KOPT-K1 (cell line): Measurements from ENCODE around the gene LMBR1L.
"Not testable (repeated sequence)": the region's sequence is repeated elsewhere in the genome, so short reads cannot be mapped to it uniquely, and the experiment has no call there.

Experiments
- H3K27ac ChIP-seq: fragments of 200-600 bp; sonication (generic); 2 replicates; pipeline ENCODE4 v1.5.1; 2016; ENCODE audit warnings: antibody characterized with exemption, mild to moderate bottlenecking, low read depth, low read length; ENCODE audit not compliant: poor library complexity, severe bottlenecking
- H3K36me3 ChIP-seq: fragments of 200-600 bp; sonication (generic); 2 replicates; pipeline ENCODE4 v1.5.1; 2017; ENCODE audit warnings: antibody characterized with exemption, mild to moderate bottlenecking, low read length, moderate library complexity; ENCODE audit not compliant: insufficient read depth
- H3K9me3 ChIP-seq: fragments of 200-600 bp; sonication (generic); 2 replicates; pipeline ENCODE4 v1.5.1; 2017; ENCODE audit warnings: antibody characterized with exemption, low read length, mild to moderate bottlenecking; ENCODE audit not compliant: insufficient read depth, poor library complexity, severe bottlenecking

Gene LMBR1L, protein sequence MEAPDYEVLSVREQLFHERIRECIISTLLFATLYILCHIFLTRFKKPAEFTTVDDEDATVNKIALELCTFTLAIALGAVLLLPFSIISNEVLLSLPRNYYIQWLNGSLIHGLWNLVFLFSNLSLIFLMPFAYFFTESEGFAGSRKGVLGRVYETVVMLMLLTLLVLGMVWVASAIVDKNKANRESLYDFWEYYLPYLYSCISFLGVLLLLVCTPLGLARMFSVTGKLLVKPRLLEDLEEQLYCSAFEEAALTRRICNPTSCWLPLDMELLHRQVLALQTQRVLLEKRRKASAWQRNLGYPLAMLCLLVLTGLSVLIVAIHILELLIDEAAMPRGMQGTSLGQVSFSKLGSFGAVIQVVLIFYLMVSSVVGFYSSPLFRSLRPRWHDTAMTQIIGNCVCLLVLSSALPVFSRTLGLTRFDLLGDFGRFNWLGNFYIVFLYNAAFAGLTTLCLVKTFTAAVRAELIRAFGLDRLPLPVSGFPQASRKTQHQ

DNA sequence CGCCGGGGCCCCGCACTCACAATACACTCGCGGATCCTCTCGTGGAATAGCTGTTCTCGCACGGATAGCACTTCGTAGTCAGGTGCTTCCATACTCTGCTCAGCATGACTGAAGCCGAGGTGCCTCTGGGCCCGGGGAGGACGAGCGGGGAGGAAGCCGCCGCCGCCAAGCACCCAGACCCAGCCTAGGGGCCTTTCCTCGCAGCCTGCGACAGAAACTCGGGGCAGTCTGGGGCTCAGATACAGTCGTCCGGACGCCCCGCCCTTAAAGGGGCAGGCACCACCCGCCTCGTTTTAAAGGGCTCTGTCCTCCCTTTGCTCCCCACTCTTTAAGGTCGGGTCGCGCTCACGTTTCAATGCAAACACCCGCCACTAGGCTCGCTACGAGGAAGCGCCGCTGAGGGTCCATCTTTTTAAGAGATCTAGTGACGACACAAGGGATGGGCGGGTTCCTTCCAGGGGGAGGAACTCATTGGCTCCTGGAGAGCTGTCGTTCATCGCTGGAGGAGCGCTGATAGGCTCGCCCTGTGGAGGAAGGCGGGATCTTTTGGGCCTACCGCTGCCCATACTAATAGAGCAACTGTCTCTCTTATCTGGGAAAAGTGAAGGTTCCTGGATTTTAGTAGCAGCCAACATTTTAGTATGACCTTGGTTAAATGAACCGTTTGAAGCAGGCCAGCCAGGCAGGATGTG is at the start of gene LMBR1L:
TSS of gene LMBR1L (minus strand) at position 384 of the 692 bp plus-strand sequence. CDS start at position 92, 292 bp downstream.
- no peaks in the 10 kb centered on the region; the same call in 1 of the 2 replicates for H3K36me3 ChIP-seq
- no peaks in the 10 kb centered on the region for H3K9me3 ChIP-seq
- peak within 1 kb of the TSS; percentile 66 for H3K27ac ChIP-seq

DNA sequence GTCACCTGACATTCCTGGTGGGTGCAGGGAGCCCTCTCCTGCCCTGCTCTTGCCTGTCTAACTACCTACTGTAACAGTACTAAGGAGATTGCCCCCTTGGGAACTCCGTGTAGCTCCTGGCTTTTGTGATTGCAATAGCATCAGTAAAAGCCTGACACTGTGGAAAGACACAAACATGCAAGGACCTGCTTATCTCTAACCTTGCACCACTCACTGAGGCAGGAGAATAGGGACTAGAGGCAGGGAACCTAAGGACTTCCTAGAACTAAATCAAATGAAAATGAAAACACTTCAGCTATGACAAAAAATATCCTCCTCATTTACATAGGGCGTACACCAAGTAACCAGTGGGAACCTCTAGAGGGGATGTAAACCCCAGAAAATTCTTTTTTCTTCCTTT is 49.8 kb upstream of the LMBR1L start:
- Histone ChIP-seq H3K36me3 (no peaks in the 10 kb centered on the region), H3K27ac (no peak overlapping the region), H3K9me3 (no peaks in the 10 kb centered on the region)

DNA sequence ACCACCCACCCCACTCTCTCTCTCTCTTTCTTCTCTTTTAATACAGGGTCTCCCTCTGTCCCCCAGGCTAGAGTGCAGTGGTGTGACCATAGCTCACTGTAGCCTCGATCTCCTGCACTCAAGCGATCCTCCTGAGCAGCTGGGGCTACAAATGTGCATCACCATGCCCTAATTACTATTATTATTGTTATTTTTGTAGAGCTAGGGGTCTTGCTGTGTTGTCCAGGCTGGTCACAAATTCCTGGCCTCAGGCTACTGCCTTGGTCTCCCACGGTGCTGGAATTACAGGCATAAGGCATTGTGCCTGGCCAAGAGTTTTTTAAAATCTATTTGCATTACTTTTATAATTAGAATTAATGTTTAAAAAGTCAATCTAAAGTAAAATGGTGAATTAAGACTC is 43.6 kb upstream of the LMBR1L start:
- H3K27ac ChIP-seq: no peak overlapping the region
- no peaks in the 10 kb centered on the region for H3K36me3 ChIP-seq
- H3K9me3 ChIP-seq: no peaks in the 10 kb centered on the region

DNA sequence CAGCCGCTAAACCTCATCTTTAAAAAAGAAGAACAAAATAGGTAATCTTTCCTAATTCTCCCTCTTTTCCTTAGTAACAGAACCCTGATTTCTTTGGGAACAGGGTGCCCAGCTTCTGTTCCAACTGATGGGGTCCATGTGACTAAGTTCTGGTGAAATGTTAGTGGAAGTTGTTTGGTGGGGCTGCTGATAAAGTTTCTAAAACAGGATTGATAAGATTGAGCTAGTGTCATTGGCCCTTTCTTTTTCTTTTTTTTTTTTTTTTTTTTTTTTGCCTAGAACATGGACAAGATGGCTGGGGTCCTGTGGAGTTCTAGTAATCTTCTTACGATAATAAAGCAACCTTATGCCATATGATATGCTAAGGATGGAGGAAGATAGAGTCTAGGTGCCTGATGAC is 36.7 kb upstream of the LMBR1L start:
- Histone ChIP-seq H3K27ac (no peak overlapping the region), H3K9me3 (no peaks in the 10 kb centered on the region), H3K36me3 (no peaks in the 10 kb centered on the region)

DNA sequence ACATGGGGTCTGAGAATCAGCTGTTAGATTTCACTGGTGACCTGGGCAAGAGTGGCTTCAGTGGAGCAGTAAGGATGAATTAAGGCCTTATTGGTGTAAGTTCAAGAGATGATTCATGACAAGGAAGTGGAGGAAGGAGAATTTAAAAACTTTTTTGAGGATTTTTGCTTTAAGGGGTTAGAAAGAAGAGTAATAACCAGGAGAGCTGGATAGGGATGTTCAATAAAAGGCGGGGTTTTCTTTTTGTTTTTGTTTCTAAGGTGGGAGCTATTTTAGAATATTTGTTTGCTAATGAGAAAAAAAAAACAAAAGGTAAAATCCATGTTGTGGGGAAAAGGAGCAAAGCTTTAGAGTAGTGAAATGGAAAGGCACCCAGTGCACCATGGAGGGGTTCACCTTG is 35.8 kb upstream of the LMBR1L start:
- Histone ChIP-seq H3K27ac (no peak overlapping the region), H3K36me3 (no peaks in the 10 kb centered on the region)

DNA sequence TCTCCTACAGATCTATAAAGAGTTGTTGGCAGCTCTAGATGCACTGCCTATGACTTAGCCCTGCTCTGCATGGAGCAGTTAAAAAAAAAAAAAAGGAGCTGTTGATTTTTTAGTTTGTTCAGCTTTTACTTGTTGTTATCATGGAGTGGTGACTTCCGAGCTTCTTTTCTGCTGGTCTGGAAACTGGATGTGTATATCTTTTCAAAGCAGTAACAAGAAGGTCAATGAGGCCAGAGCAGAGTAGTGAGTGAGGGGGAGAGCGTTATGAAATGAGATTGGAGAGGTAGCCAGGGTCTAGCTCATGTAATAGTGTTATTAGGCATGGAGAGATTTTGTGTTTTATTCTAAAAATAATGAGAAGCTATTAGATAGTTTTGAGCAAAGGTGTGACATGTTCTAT is 33.7 kb upstream of the LMBR1L start:
- H3K36me3 ChIP-seq: no peaks in the 10 kb centered on the region
- no peaks in the 10 kb centered on the region for H3K9me3 ChIP-seq
- H3K27ac ChIP-seq: no peak overlapping the region

More for the DNA sequence above, 35.8 kb upstream of the LMBR1L start:
- H3K9me3 ChIP-seq: no peaks in the 10 kb centered on the region

DNA sequence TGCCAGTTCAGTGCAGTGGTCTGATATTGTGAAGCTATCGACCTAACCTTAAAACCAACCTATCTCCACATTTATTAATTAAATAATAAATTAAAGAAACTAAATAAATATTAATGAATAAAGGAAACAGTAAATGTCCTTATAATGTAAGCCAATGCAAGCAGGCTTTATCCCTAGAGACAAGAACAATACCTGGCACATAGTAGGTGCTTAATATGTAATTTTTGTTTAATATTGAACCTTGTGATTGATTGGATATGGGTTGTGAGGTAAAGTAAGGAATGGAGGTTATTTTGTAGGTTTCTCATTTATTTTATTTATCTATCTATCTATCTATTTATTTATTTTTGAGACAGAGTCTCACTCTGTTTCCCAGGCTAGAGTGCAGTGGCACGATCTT is 28.4 kb upstream of the LMBR1L start:
- no peaks in the 10 kb centered on the region for H3K9me3 ChIP-seq
- no peaks in the 10 kb centered on the region for H3K36me3 ChIP-seq
- no peak overlapping the region for H3K27ac ChIP-seq

DNA sequence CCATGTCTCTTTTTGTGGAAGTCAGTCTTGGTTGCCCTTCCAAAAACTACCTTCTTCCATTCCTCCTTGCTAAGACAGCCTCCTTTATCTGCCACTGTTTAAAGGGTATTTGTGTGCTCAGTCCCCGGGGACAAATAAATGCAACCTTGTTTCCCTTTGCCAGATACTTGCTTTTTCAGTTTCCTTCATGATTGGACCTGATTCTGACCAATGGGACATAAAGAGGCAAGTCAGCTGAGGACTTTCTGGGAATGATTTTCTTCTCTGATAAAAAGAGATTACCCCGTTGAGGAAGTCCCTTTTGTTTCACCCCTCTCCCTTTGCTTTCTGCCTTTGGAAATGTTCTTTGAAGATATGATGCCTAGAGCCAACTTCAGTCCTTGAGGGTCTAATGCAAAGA is 27.9 kb upstream of the LMBR1L start:
- Histone ChIP-seq H3K9me3 (no peaks in the 10 kb centered on the region), H3K36me3 (no peaks in the 10 kb centered on the region), H3K27ac (no peak overlapping the region)

DNA sequence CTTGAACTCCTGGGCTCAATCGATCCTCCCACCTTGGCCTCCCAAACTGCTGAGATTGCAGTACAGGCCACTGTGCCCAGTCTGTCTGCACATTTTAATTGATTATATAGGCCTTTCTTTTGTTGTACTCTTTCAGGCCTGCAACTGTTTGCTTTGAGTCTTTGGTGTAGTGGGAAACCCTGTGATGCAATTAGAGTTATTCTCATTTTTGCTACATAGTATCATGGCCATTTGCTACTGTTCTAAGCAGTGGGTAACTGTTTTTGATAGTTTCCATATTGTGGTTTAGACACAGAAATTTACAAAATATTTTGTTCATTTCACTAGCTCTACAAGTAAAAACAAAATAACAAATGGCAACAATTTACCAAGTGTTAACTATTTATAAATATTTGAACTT is 26.8 kb upstream of the LMBR1L start:
- Histone ChIP-seq H3K27ac (no peak overlapping the region), H3K36me3 (no peaks in the 10 kb centered on the region)

DNA sequence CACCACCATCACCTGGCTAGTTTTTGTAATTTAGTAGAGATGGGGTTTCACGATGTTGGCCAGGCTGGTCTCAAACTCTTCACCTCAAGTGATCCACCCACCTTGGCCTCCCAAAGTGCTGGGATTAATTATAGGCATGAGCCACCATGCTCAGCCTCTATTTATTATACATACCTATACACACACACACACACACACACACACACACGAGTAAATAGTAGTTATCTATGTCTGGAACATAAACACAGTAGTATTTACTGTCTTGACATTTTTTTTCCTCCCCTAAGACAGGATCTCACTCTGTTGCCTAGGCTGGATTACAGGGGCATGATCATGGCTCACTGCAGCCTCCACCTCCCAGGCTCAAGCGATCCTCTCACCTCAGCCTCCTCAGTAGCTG is 26.4 kb upstream of the LMBR1L start:
- not testable (repeated sequence) for H3K36me3 ChIP-seq, H3K27ac ChIP-seq, H3K9me3 ChIP-seq

More for the DNA sequence above, 26.8 kb upstream of the LMBR1L start:
- no peaks in the 10 kb centered on the region for H3K9me3 ChIP-seq

DNA sequence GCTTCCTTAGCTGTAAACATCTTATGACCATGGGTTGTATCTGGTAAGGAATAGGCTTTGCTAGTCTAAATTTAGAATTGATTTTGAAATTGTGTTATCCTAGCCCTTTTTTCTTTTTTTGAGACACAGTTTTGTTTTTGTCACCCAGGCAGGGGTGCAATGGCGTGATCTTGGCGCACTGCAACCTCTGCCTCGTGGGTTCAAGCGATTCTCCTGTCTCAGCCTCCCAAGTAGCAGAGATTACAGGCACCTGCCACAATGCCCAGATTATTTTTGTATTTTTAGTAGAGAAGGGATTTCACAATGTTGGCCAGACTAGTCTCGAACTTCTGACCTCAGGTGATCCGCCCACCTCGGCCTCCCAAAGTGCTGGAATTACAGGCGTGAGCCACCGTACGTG is 22.9 kb upstream of the LMBR1L start:
- Histone ChIP-seq H3K36me3 (peaks cover 26% of the 10 kb centered on the region), H3K27ac (no peak overlapping the region), H3K9me3 (no peaks in the 10 kb centered on the region)

DNA sequence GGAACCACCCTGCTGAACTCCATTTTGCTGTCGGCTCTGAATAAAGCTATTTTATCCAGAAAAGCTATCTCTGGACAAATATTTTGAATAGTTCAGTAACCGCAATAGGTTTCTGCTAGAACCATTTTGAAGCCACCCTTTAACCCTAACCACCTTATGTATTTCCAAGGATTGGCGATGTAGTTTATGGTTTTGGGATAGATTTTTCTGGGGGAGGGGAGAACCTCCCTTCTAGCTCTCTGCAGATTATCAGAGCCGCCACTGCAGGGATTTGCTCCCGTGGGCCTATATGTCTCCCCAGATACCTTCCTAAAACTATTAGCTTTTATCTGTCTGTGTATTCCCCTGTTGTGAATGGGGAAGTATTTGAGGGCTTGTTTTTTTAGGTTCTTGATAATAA is 22.4 kb upstream of the LMBR1L start:
- H3K36me3 ChIP-seq: peaks cover 30% of the 10 kb centered on the region
- peak overlapping the region; percentile 25 for H3K27ac ChIP-seq

DNA sequence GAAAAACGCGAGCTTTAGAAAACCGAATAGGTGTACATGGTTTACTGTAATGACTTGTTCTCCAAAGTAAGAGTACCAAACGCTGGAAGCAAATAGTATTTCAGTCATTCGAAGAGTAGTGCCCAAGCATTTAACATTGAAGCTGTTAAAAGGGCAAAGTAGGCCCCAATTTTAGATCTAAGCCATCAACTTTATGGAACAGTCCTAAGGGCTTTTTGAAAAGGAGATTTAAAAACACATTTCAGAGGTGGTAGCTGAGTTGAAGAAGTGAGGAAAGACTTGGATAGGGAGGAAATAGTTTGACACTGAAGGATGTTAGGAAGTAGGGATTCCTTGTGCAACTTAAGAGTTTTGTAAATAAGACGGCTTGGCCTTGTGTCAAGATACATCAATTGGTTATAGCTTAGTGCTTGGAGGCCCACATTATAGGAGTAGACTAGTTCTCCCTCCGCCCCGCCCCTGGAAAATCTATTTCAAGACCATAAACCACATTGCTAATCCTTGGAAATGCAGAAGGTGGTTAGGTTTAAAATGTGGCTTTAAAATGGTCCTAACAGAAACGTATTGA is 21.3 kb upstream of the LMBR1L start:
- no peaks in the 10 kb centered on the region for H3K9me3 ChIP-seq
- peaks cover 41% of the 10 kb centered on the region for H3K36me3 ChIP-seq
- H3K27ac ChIP-seq: peak overlapping the region; percentile 100

More for the DNA sequence above, 22.4 kb upstream of the LMBR1L start:
- H3K9me3 ChIP-seq: no peaks in the 10 kb centered on the region

DNA sequence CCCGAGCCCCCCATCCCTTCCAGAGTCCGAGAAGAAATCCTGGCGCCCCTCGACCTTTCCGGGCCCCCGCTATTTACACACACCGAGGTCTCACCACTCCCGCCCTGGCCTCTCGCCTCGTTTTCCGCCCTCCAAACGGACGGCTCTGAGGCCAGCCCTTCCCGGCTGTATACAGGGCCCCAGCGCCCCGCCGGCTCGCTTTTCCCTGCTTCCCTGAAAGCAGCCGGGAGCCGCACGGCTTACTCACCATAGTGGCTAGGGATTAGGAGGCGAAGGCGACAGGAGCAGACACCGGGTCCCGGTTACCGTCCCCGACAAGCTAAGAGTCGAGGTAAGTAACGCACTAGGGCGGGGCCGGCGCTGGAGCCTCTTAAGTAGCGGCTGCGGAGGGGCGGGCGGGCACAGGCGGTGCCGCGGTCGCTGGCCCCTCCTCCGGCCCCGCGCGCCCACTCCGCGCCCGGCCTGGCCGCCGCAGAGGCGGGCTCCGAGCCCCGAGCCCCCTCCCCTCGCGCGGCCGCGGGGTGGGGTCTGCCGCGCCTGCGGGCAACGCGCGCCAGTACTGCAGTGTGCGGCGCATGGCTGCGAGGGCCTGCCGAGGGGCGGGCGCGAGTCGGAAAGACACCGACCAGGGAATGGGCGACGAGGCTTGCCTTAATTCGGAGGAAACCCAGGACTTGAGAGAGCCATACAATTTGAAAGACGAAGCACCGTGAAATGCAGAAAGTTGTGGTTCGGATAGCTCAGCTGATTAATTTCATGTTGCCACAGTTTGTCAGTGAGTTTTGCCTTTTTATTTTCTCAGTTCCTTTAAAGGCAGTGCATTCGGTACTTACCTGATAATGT is 20.6 kb upstream of the LMBR1L start, which contains the start of gene TUBA1B:
TSS of gene TUBA1B (minus strand) at position 345 of the 843 bp plus-strand sequence. CDS start at position 250, 95 bp downstream.
- Histone ChIP-seq H3K9me3 (no peaks in the 10 kb centered on the region), H3K36me3 (peaks cover 44% of the 10 kb centered on the region), H3K27ac (peak within 1 kb of the TSS; percentile 100)
